ENCODE data around the gene PCCA.
"Not testable (repeated sequence)": the region's sequence is repeated elsewhere in the genome, so short reads cannot be mapped to it uniquely, and the experiment has no call there.

PCCA gene

GRCh38 chr13:100231176-100231575 is 142.3 kb downstream of the PCCA start:
- DNase-seq (ENCODE audit: extremely low read depth in 1 of 2, low read depth in 1 of 2), result no peak

DNA sequence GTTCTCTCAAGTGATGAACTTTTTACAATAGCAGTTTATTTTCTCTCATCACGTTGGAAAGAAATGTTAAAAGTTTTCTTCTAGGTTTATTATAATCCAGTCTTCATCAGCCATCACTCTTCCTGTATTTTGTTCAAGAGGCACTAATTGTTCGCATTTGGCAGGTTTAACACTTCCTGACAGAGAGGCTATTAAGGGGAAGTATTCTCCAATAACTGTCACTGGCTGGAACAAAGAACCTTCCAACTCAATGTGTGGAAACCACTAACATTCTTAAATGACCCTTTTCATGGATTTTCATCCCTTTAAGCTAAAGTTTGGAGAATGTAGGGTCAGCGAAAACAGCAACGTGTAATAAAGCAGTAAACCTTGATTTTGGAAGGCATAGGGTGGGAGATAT is 145.1 kb downstream of the PCCA start:
- DNase-seq (ENCODE audit: extremely low read depth in 1 of 2, low read depth in 1 of 2), result no peak

DNA sequence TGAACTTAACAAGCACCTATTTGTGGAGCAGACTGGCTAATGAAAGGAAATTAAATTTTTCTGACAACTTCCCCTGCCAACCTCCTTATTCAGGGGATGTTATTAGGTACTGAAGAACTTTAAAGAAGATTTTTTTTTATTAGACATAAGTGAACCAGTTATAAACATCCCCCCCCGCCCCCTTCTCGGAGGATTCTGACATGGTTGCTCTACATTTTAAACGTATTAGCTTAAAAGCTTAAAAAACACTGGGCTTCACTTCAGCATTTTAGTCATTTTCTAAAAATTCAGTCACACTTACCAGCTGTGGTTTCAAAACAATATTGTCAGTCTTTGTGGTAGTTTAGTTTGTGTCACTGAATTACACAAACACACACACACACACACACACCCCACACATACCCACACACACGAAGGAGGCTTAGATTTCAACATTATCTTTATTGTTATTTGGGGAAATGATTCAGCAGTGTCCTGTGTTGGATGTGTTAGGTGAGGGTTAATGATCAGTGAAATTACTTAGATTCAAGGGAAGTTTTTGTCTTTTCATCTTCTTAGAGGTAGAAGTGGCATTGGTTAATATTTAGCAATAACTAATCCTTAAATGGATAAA is 145.7 kb downstream of the PCCA start:
- no peak for DNase-seq (ENCODE audit: extremely low read depth in 1 of 2, low read depth in 1 of 2)

- no peak for DNase-seq (ENCODE audit: extremely low read depth in 1 of 2, low read depth in 1 of 2)
Measured at GRCh38 chr13:100235311-100235901, 146.5 kb downstream of the PCCA start.

- DNase-seq (ENCODE audit: extremely low read depth in 1 of 2, low read depth in 1 of 2), result no peak
Measured at GRCh38 chr13:100240109-100240779, 151.4 kb downstream of the PCCA start.

GRCh38 chr13:100244431-100244830 is 155.5 kb downstream of the PCCA start:
- DNase-seq (ENCODE audit: extremely low read depth in 1 of 2, low read depth in 1 of 2), result no peak

- no peak for DNase-seq (ENCODE audit: extremely low read depth in 1 of 2, low read depth in 1 of 2)
Measured at GRCh38 chr13:100245104-100245503, 156.2 kb downstream of the PCCA start.

DNA sequence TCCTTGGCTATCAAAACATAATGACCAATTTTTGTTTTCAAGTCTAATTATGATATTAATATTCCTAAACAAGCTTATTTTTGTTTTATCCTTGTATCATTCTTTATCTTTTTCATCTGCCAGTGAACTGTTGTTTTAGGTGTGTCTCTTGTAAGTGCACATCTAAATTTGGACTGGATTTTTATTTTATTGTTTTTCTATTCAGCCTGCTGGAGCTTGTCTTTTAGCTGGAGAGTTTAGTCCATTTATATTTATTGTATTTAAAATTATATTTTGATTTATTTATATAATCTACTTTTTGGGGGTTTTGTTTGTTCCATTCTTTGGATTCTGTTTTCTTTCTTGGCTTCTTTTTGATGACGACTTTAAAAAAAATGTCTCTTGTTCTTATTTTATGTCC is 159.0 kb downstream of the PCCA start:
- no peak for DNase-seq (ENCODE audit: extremely low read depth in 1 of 2, low read depth in 1 of 2)

GRCh38 chr13:100254002-100254401 is 165.1 kb downstream of the PCCA start:
- DNase-seq (ENCODE audit: extremely low read depth in 1 of 2, low read depth in 1 of 2), result no peak

GRCh38 chr13:100262404-100262803 is 173.5 kb downstream of the PCCA start:
- no peak for DNase-seq (ENCODE audit: extremely low read depth in 1 of 2, low read depth in 1 of 2)

GRCh38 chr13:100266026-100266425 is 177.1 kb downstream of the PCCA start:
- no peak for DNase-seq (ENCODE audit: extremely low read depth in 1 of 2, low read depth in 1 of 2)

DNA sequence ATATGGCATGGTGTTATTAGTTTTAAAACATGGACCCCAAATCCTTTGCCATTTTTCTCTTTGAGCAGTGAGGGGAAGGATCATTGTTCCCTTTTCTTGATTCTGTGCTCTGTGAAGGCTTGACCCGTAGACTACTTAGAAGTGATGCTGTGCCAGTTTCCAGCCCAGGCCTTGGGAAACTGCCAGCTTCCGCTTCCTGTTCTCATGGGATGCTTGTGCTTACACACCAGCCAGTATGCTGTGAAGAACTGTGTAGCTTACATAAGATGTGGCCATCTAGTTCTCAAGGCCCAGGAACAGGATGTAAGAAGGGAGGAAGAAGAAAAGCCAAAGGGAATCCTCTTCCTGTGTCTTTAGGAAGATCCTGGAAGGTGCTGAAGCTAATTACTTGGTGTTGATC is 180.9 kb downstream of the PCCA start:
- DNase-seq (ENCODE audit: extremely low read depth in 1 of 2, low read depth in 1 of 2), result no peak

DNA sequence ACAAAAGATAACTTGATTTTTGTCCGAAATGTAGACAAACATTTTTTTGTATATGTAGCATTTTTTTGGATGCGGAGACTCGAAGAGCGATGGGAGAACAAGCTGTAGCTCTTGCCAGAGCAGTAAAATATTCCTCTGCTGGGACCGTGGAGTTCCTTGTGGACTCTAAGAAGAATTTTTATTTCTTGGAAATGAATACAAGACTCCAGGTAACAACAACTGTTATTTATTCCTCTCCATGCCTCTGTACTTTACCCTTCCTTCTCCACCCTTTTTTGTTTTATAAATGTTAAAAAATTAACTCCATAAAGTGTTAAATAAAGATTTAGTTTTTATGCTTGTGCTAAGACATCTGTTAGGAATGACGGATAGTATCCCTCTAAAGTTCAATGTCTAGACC is 184.2 kb downstream of the PCCA start:
- no peak for DNase-seq (ENCODE audit: extremely low read depth in 1 of 2, low read depth in 1 of 2)

DNA sequence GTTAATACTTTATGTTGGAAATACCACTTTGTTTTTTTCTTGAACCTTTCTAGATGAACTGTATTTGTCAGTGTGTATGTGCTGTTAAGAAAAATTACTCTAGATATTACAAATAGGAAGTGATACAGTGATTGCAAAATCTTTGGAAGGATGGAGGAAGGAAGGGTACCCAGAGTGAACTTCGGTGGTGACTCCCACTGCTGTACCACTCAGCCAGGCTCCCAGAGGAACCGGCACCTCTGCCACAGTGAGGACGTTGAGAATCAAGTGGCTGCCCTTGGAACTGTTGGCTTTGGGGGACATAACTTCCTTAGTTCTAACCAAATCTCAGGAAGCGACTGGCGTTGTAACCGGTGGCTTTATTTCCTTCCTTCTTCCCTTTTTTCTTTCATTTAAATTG is 184.7 kb downstream of the PCCA start:
- no peak for DNase-seq (ENCODE audit: extremely low read depth in 1 of 2, low read depth in 1 of 2)

DNA sequence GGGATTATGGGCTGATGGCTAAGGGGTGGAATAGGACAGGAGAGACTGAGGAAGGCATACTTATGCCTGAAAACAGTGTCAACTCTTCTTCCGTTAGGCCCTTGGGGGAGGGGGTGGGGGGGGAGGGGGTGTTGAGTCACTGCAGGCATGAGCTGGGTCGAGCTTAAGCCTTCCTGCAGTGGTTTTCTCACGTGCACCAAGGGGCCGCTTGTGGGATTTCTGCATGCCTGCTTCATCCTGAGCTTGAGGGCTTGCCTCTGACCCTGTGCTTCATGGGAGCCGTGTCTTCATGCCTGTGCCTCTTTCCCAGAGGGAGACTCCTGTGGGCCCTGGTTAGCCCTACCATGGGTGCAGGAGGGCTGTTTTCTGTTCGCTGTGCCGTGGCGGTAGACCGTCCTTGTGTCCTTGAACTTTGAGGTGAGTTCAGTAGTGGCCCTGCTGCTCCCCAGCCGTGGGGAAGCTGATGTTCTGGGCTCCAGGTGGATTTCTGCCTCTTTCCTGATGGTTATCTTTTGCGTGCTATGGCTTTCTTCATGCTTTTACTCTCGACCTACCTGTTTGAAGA is 186.1 kb downstream of the PCCA start:
- no peak for DNase-seq (ENCODE audit: extremely low read depth in 1 of 2, low read depth in 1 of 2)

DNA sequence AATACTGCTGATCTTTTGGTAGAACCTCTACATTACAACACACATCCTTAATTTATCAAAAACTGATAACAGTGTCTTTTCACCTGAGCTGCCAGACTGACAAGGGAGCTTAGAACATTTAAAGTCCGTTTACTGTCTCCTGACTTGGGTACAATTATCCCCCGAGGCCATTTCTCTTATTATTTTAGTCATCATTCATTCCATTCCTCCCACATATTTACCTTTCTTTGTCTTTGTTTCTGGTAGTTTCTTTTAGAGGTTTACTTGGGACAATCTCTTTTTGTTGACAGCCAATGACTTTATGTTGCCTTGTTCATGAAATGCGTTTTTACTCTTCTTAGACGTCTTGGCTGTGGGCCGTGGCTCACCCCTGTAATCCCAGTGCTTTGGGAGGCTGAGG is 186.9 kb downstream of the PCCA start:
- DNase-seq (ENCODE audit: extremely low read depth in 1 of 2, low read depth in 1 of 2), result no peak

DNA sequence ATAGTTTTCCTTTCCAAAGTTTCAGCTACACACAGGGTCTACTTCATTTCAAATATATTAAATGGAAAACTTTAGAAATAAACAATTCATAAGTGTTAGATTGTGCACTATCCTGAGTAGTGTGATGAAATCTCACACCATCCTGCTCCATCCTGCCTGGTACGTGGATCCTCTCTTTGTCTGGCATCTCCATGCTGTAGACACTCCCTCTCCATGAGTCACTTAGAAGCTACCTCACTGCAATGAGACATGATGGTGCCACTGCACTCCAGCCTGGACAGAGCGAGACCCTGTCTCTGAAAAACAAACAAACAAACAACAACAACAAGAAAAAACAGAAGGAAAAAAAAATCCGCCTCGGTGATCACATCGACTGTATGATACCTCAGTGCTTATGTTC is 191.8 kb downstream of the PCCA start:
- no peak for DNase-seq (ENCODE audit: extremely low read depth in 1 of 2, low read depth in 1 of 2)

DNA sequence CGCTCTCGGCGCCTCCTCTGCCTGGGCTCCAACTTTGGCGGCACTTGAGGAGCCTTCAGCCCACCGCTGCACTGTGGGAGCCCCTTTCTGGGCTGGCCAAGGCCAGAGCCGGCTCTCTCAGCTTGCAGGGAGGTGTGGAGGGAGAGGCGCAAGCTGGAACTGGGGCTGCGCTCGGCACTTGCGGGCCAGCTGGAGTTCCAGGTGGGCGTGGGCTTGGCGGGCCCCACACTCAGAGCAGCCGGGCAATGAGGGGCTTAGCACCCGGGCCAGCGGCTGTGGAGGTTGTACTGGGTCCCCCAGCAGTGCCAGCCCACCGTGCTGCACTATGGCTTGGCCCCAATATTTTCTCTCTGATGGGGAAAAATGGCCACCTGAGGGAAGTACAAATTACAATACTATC is 193.4 kb downstream of the PCCA start:
- DNase-seq (ENCODE audit: extremely low read depth in 1 of 2, low read depth in 1 of 2), result not testable (repeated sequence)

DNA sequence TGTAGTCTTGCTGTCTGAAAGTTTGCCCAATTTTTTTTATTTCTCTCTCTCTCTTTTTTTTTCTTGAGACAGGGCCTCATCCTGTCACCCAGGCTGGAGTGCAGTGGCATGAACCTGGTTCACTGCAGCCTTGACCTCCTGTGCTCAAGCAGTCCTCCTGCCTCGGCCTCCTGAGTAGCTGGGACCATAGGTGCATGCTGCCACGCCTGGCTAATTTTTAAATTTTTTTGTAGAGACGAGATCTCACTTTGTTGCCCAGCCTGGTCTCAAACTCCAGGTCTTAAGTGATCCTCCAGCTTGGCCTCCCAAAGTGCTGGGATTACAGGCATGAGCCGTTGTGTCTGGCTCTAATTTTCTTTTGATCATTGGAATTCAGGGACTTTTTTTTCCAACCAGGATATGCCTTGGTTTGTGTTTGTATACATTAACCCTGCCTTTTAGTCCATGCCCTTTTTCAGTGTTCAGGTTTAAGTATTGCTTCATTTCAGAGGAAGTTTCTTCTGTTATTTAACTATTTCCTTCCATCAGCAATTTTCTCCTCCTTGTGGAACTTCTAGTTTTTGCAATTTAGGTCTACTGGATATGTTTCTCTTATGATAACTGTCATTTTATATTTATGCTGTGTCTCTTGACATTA is 201.4 kb downstream of the PCCA start:
- DNase-seq (ENCODE audit: extremely low read depth in 1 of 2, low read depth in 1 of 2), result no peak

- no peak for DNase-seq (ENCODE audit: extremely low read depth in 1 of 2, low read depth in 1 of 2)
Measured at GRCh38 chr13:100291624-100292023, 202.7 kb downstream of the PCCA start.

DNA sequence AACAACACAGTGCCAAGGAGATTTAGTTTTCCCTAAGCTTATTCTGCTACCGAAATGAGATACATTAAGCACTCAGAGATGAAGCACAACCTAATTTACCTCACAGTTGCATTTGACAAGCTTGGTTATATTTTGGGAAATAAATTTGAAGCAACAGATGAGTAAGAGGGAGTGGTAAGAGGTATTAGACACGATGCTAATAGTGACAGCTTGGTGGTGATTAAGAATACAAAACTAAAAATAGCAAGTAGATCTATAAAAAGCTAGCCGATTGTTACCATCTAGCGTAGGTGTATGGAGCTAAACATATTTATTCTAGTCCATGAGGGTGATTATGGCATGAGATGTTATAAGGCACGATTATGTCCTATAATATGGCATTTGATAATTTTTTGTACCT is 208.5 kb downstream of the PCCA start:
- no peak for DNase-seq (ENCODE audit: extremely low read depth in 1 of 2, low read depth in 1 of 2)

Data from activated CD8-positive, alpha-beta memory T cell treated with anti-CD3 and anti-CD28 coated beads for 1 hour (primary cell).